Panc1 (cell line): ENCODE measurements around the gene STXBP4. TPM values are rescaled to one million over a fixed set of nuclear protein-coding genes. Genes with fewer than 3 reads are reported as not detected.

Experiments
- ATAC-seq: fragments of 200-7000 bp; cut with Tn5 transposase; 2 replicates; pipeline ENCODE4 v1.9.1; 2020; ENCODE audit warnings: mild to moderate bottlenecking, moderate library complexity
- BruUV-seq: library from RNA; stranded (reverse); fragments of 400-500 nt; replicated peaks from 2 replicates; lab custom pipeline; 2021; lab: Mats Ljungman, UMichigan
- CTCF ChIA-PET: fragments of 300-600 bp; sonication (Branson Sonifier 250); formaldehyde crosslinking; loops from one replicate; lab custom pipeline; 2022; ENCODE audit warnings: antibody characterized with exemption; lab: Charles Lee
- POLR2A ChIA-PET: fragments of 300-600 bp; sonication (Branson Sonifier 250); formaldehyde crosslinking; loops from one replicate; lab custom pipeline; 2022; ENCODE audit warnings: antibody characterized with exemption; lab: Charles Lee
- DNase-seq: peaks from one replicate; pipeline ENCODE4 v3.0.0-alpha.2; 2010; ENCODE audit warnings: low read depth, low spot score
- H3K27ac ChIP-seq: 2 replicates; pipeline ENCODE4 v1.5.1; 2011; ENCODE audit warnings: mild to moderate bottlenecking, low read length, inconsistent platforms
- H3K27me3 ChIP-seq: fragments of 200-500 bp; sonication (Bioruptor generic); 2 replicates; pipeline ENCODE4 v1.6.0; 2014; ENCODE audit warnings: low read length, inconsistent platforms; ENCODE audit not compliant: control insufficient read depth, insufficient read depth
- H3K36me3 ChIP-seq: fragments of 200-500 bp; sonication (Bioruptor generic); 2 replicates; pipeline ENCODE4 v1.5.1; 2014; ENCODE audit warnings: inconsistent platforms, mild to moderate bottlenecking, low read length, moderate library complexity; ENCODE audit not compliant: control insufficient read depth, insufficient read depth
- H3K4me1 ChIP-seq: 2 replicates; pipeline ENCODE4 v1.5.1; 2011; ENCODE audit warnings: inconsistent platforms, mild to moderate bottlenecking, low read length, moderate library complexity; ENCODE audit not compliant: control insufficient read depth, insufficient read depth
- H3K4me3 ChIP-seq, 2 experiments: 2 replicates each; pipeline ENCODE4 v1.5.1; 2011 to 2012; ENCODE audit warnings: low read depth in 2 of 2, low read length in 2 of 2, mild to moderate bottlenecking in 2 of 2, inconsistent platforms in 1 of 2, moderate library complexity in 1 of 2
- H3K9me3 ChIP-seq: fragments of 200-500 bp; sonication (Bioruptor generic); 2 replicates; pipeline ENCODE4 v1.5.1; 2014; ENCODE audit warnings: low read depth, mild to moderate bottlenecking, inconsistent platforms, low read length, moderate library complexity; ENCODE audit not compliant: control insufficient read depth, insufficient read depth
- CTCF ChIP-seq: fragments of 450-650 bp; IDR thresholded peaks from 2 replicates; pipeline ENCODE4 v1.5.1; 2017; ENCODE audit warnings: mild to moderate bottlenecking
- POLR2AphosphoS5 ChIP-seq: IDR thresholded peaks from 2 replicates; pipeline ENCODE4 v1.6.1; 2012; ENCODE audit warnings: mild to moderate bottlenecking, low read depth, low read length, moderate library complexity
- REST ChIP-seq, 2 experiments: IDR thresholded peaks; 2 replicates each; pipeline ENCODE4 v1.6.1; 2011 to 2012; ENCODE audit warnings: low read depth in 2 of 2, control low read depth in 1 of 2, low read length in 1 of 2, mild to moderate bottlenecking in 1 of 2, moderate library complexity in 1 of 2; ENCODE audit not compliant: insufficient read depth in 1 of 2
- SIN3A ChIP-seq: IDR thresholded peaks from 2 replicates; pipeline ENCODE4 v1.6.1; 2012; ENCODE audit warnings: low read depth, mild to moderate bottlenecking, low read length, moderate library complexity, borderline replicate concordance; ENCODE audit not compliant: insufficient read depth
- TCF7L2 ChIP-seq: IDR thresholded peaks from 2 replicates; pipeline ENCODE4 v1.6.1; 2011; ENCODE audit warnings: mild to moderate bottlenecking, low read depth, low read length, inconsistent platforms
- in situ Hi-C: cut with HindIII; loops from 2 replicates; pipeline ENCODE4 v1.10.0; 2016; ENCODE audit warnings: low sequenced_read_pairs, low pct_unique_long_range_greater_than_20kb
- intact Hi-C: fragments of 100-400 bp; cut with micrococcal nuclease; formaldehyde crosslinking; loops from one replicate; pipeline ENCODE4 v1.10.0; 2022; ENCODE audit not compliant: unreplicated experiment
- total RNA-seq: library from RNA; stranded (reverse); gene quantifications from one replicate; pipeline ENCODE4 v1.2.1, GENCODE V29; 2021; ENCODE audit not compliant: unreplicated experiment

The STXBP4 gene
- total RNA-seq, 1 experiment from 2014 or later: 12.8 TPM

- Histone ChIP-seq H3K9me3 (no peaks in the 10 kb centered on the region), H3K36me3 (0 out of 2 replicates have a peak, but pooled peaks cover 7% of the 10 kb centered on the region), H3K4me1 (0 out of 2 replicates have a peak, but pooled peaks cover 4% of the 10 kb centered on the region), H3K27ac (no peak overlapping the region), H3K27me3 (no peaks in the 10 kb centered on the region), H3K4me3 (no peak overlapping the region)
- ChIA-PET CTCF (no interaction called here), POLR2A (no interaction called here)
- ATAC-seq (no peak), DNase-seq (no peak)
- in situ Hi-C loops (no loop called here), intact Hi-C loops (no loop called here)
- no TSS peak for BruUV-seq
- TF ChIP-seq CTCF: no peak
- no peak for TF ChIP-seq REST (IDR thresholded peaks at IDR 0.05; ENCODE audit: insufficient read depth in 1 of 2, low read depth in 2 of 2, low read length in 1 of 2)
- no peak for TF ChIP-seq TCF7L2
- no peak for TF ChIP-seq SIN3A
These were observed 17.3 kb upstream of the STXBP4 start for GRCh38 chr17:54951286-54951685.

- no peak for ATAC-seq
These were observed 11.8 kb upstream of the STXBP4 start for GRCh38 chr17:54956791-54957190.

More at GRCh38 chr17:54956791-54957190, 11.8 kb upstream of the STXBP4 start:
- H3K9me3 ChIP-seq: no peaks in the 10 kb centered on the region
- no peaks in the 10 kb centered on the region for H3K4me1 ChIP-seq
- no peak overlapping the region for H3K4me3 ChIP-seq
- CTCF ChIA-PET: interaction anchor here (0.6 kb wide), 1 partner anchor 222 kb away, joined by 3 read pairs; no protein-coding TSS in a partner anchor
- H3K27ac ChIP-seq: no peak overlapping the region
- no peaks in the 10 kb centered on the region for H3K27me3 ChIP-seq
- in situ Hi-C loops: no loop called here
- intact Hi-C loops: no loop called here
- POLR2A ChIA-PET: no interaction called here
- H3K36me3 ChIP-seq: peaks cover 19% of the 10 kb centered on the region
- TF ChIP-seq SIN3A (no peak), REST (IDR thresholded peaks at IDR 0.05; ENCODE audit: insufficient read depth in 1 of 2, low read depth in 2 of 2, low read length in 1 of 2) (no peak), TCF7L2 (no peak), CTCF (no peak), POLR2AphosphoS5 (no peak)
- BruUV-seq: no TSS peak
- no peak for DNase-seq
